ENCODE measurements around the gene GAS2L1. TPM values are rescaled to one million over a fixed set of nuclear protein-coding genes. Genes with fewer than 3 reads are reported as not detected.

GAS2L1 gene
- total RNA-seq, 4 donors from 2014 or later: 49.0 to 94.8 (median 85.4) TPM

DNA sequence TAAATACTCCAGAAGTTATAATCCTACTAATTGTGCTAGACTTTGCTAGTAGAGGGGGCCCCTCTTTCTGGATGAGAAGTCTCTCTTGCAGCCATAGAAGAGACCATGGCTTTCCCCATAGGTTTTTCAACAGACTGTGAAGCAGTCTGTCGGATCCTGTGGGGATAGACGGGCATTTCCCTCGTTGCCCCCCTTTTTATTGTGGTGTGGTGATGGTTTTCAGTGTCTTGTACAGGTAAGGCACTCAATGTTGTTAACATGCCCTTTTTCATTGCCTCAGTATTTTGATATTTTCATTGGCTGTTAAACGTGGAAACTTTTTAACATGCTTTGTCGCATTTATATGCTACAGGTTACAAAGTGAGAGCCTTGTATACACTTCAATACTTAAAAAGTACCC, 16.4 kb upstream of the GAS2L1 start:
- Histone ChIP-seq H3K36me3 (peaks cover 98% of the 10 kb centered on the region), H3K9me3 (no peaks in the 10 kb centered on the region), H3K4me3 (no peak overlapping the region), H3K4me1 (no peaks in the 10 kb centered on the region), H3K27me3 (no peaks in the 10 kb centered on the region), H3K27ac (no peak overlapping the region)
- TF ChIP-seq EP300 (IDR thresholded peaks at IDR 0.05) (no peak), POLR2A (IDR thresholded peaks at IDR 0.05) (no peak), POLR2AphosphoS5 (IDR thresholded peaks at IDR 0.05) (no peak)
- TF ChIP-seq, protein P1, sequence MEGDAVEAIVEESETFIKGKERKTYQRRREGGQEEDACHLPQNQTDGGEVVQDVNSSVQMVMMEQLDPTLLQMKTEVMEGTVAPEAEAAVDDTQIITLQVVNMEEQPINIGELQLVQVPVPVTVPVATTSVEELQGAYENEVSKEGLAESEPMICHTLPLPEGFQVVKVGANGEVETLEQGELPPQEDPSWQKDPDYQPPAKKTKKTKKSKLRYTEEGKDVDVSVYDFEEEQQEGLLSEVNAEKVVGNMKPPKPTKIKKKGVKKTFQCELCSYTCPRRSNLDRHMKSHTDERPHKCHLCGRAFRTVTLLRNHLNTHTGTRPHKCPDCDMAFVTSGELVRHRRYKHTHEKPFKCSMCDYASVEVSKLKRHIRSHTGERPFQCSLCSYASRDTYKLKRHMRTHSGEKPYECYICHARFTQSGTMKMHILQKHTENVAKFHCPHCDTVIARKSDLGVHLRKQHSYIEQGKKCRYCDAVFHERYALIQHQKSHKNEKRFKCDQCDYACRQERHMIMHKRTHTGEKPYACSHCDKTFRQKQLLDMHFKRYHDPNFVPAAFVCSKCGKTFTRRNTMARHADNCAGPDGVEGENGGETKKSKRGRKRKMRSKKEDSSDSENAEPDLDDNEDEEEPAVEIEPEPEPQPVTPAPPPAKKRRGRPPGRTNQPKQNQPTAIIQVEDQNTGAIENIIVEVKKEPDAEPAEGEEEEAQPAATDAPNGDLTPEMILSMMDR (IDR thresholded peaks at IDR 0.05): no peak
- DNase-seq (ENCODE audit: low spot score in 2 of 2): no peak
- 62% methylated on average over 5 of the region's 5 CpGs for WGBS

DNA sequence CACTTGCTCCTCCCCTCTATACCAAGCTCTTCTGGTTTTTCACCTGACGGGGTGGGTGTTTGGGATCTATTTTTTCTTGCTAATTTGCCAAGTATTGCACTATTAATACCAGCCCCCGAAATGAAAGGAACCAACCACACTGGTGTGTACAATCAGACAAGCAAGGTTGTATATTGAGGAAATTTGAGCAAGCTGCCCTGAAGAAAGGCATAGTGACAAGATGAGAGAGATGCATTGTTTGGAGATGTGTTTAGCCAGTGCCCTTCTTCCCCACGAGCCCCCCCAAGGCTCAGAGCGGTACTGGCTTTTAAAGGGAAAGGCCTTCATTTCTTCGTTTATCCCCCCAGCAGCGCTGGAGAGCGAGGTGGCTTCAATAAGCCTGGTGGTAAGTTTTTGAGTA, 15.2 kb upstream of the GAS2L1 start:
- H3K27me3 ChIP-seq: no peaks in the 10 kb centered on the region
- no peak overlapping the region for H3K4me3 ChIP-seq
- WGBS: 79% methylated on average over 7 of the region's 7 CpGs
- H3K9me3 ChIP-seq: no peaks in the 10 kb centered on the region
- no peak overlapping the region for H3K27ac ChIP-seq
- H3K4me1 ChIP-seq: no peaks in the 10 kb centered on the region
- TF ChIP-seq EP300 (IDR thresholded peaks at IDR 0.05) (no peak), POLR2A (IDR thresholded peaks at IDR 0.05) (no peak), POLR2AphosphoS5 (IDR thresholded peaks at IDR 0.05) (no peak)
- TF ChIP-seq, protein P1 (IDR thresholded peaks at IDR 0.05): no peak
- H3K36me3 ChIP-seq: peaks cover 98% of the 10 kb centered on the region
- no peak for DNase-seq (ENCODE audit: low spot score in 2 of 2)

DNA sequence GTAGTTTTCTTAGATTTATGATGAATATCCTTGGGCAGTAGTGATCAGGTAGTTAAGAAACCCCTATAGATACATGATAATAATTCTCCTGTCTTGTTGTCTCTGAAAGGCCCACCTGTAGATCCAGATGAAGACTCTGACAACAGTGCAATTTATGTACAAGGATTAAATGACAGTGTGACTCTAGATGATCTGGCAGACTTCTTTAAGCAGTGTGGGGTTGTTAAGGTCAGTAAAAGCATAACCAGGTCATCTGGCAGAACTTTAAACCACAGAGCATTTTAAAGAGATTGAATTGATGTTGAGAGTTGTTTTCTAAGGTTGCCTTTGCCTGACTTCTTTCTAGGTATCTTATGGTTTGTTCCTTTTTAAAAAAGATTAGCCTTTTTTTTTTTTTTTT, 14.1 kb upstream of the GAS2L1 start:
- H3K4me1 ChIP-seq: no peaks in the 10 kb centered on the region
- TF ChIP-seq, protein P1 (IDR thresholded peaks at IDR 0.05): no peak
- TF ChIP-seq POLR2A (IDR thresholded peaks at IDR 0.05): no peak
- TF ChIP-seq POLR2AphosphoS5 (IDR thresholded peaks at IDR 0.05): no peak
- TF ChIP-seq EP300 (IDR thresholded peaks at IDR 0.05): no peak
- peaks cover 98% of the 10 kb centered on the region for H3K36me3 ChIP-seq
- DNase-seq (ENCODE audit: low spot score in 2 of 2): no peak
- no peaks in the 10 kb centered on the region for H3K9me3 ChIP-seq
- H3K4me3 ChIP-seq: no peak overlapping the region
- no peaks in the 10 kb centered on the region for H3K27me3 ChIP-seq
- H3K27ac ChIP-seq: no peak overlapping the region

DNA sequence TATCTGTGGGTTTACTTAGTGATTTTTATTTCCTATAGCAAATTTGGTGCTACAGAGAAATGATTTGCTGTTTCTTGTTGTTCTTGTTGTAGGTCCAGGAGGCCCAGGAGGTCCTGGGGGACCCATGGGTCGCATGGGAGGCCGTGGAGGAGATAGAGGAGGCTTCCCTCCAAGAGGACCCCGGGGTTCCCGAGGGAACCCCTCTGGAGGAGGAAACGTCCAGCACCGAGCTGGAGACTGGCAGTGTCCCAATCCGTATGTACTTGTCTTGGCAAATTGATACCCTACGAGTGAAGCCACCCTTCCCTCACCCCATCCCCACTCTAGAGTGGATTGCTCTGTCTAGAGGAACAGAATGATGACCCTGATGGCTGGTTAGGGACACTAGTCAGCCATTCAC, 7.8 kb upstream of the GAS2L1 start:
- no peaks in the 10 kb centered on the region for H3K9me3 ChIP-seq
- peaks cover 13% of the 10 kb centered on the region for H3K4me1 ChIP-seq
- peak in 1 of 2 donors; percentile 37 for DNase-seq (ENCODE audit: low spot score in 2 of 2)
- no peak overlapping the region for H3K4me3 ChIP-seq
- WGBS: 69% methylated on average over 7 of the region's 8 CpGs
- TF ChIP-seq, protein P1 (IDR thresholded peaks at IDR 0.05): no peak
- no peak for TF ChIP-seq POLR2AphosphoS5 (IDR thresholded peaks at IDR 0.05)
- no peak for TF ChIP-seq POLR2A (IDR thresholded peaks at IDR 0.05)
- no peak for TF ChIP-seq EP300 (IDR thresholded peaks at IDR 0.05)
- no peak overlapping the region for H3K27ac ChIP-seq
- H3K36me3 ChIP-seq: peaks cover 76% of the 10 kb centered on the region
- no peaks in the 10 kb centered on the region for H3K27me3 ChIP-seq

DNA sequence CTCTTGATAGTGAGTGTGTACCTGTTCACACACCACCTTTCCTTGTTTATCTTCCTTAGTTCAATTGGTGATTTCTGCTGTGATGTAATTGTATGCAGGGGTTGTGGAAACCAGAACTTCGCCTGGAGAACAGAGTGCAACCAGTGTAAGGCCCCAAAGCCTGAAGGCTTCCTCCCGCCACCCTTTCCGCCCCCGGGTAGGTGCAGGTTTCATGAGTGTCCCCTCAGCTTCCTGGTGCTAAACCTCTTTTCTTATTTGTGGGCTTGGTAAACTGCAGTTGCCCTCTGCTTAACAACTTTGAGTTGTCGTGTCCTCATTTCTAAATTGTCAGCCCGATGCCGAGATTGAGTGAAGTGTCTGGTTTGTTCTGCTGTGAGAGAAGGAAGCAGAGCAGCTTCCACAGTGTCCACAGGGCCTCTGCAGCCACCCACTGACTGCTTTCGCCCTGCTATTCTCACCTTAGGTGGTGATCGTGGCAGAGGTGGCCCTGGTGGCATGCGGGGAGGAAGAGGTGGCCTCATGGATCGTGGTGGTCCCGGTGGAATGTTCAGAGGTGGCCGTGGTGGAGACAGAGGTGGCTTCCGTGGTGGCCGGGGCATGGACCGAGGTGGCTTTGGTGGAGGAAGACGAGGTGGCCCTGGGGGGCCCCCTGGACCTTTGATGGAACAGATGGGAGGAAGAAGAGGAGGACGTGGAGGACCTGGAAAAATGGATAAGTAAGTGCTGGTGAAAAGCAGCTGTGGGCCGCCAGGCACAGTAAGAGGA, 7.1 kb upstream of the GAS2L1 start:
- no peaks in the 10 kb centered on the region for H3K27me3 ChIP-seq
- peaks cover 69% of the 10 kb centered on the region for H3K36me3 ChIP-seq
- WGBS: 86% methylated on average over 16 of the region's 19 CpGs
- H3K27ac ChIP-seq: no peak overlapping the region
- H3K4me1 ChIP-seq: peaks cover 13% of the 10 kb centered on the region
- H3K9me3 ChIP-seq: no peaks in the 10 kb centered on the region
- DNase-seq (ENCODE audit: low spot score in 2 of 2): peak in 1 of 2 donors; percentile 65
- H3K4me3 ChIP-seq: no peak overlapping the region
- no peak for TF ChIP-seq EP300 (IDR thresholded peaks at IDR 0.05)
- no peak for TF ChIP-seq POLR2AphosphoS5 (IDR thresholded peaks at IDR 0.05)
- TF ChIP-seq, protein P1 (IDR thresholded peaks at IDR 0.05): no peak
- TF ChIP-seq POLR2A (IDR thresholded peaks at IDR 0.05): no peak
